HL-60 (cell line): Measurements from ENCODE around the gene PELI2.

ENCODE experiments used
- CTCF ChIP-seq: IDR thresholded peaks from one replicate; pipeline ENCODE4 v1.5.1; 2011; ENCODE audit warnings: low read length, control low read depth, inconsistent platforms; ENCODE audit not compliant: insufficient read depth
- GABPA ChIP-seq: IDR thresholded peaks from 2 replicates; pipeline ENCODE4 v1.6.1; 2012; ENCODE audit warnings: low read depth
- POLR2AphosphoS5 ChIP-seq: IDR thresholded peaks from 2 replicates; pipeline ENCODE4 v1.6.1; 2012; ENCODE audit warnings: low read depth
- REST ChIP-seq: IDR thresholded peaks from 2 replicates; pipeline ENCODE4 v1.6.1; 2012; ENCODE audit warnings: low read depth; ENCODE audit not compliant: insufficient replicate concordance

- TF ChIP-seq CTCF, result no peak
- no peak for TF ChIP-seq GABPA
- no peak for TF ChIP-seq POLR2AphosphoS5
- no peak for TF ChIP-seq REST
Observed at GRCh38 chr14:56112781-56113180, 5.4 kb upstream of the PELI2 start.
